H1 (cell line): ENCODE results near the gene CLEC3A. TPM values are rescaled to one million over a fixed set of nuclear protein-coding genes. Genes with fewer than 3 reads are reported as not detected.

Source experiments
- CTCF ChIA-PET: fragments of 300-600 bp; sonication (Branson Sonifier 250); formaldehyde crosslinking; loops from one replicate; lab custom pipeline; 2021; ENCODE audit not compliant: partially characterized antibody; lab: Charles Lee
- POLR2A ChIA-PET: fragments of 300-600 bp; sonication (Branson Sonifier 250); formaldehyde crosslinking; loops from one replicate; lab custom pipeline; 2021; ENCODE audit warnings: inconsistent platforms; ENCODE audit not compliant: partially characterized antibody; lab: Charles Lee
- DNase-seq, 2 experiments: peaks; one replicate each; pipeline versions ENCODE4 v3.0.0 to v3.0.0-alpha.2; 2010 to 2022; ENCODE audit warnings: low spot score in 2 of 2, low read depth in 1 of 2, mixed read lengths in 1 of 2
- FAIRE-seq: peaks from 2 replicates; lab custom pipeline; 2011; peaks lifted over from hg19 to GRCh38; lab: Jason Lieb, UNC
- H2AFZ ChIP-seq: 2 replicates; pipeline ENCODE4 v1.8.1; 2012; ENCODE audit warnings: low read length, inconsistent platforms
- H2AK5ac ChIP-seq: 2 replicates; pipeline ENCODE4 v1.6.1; 2013; ENCODE audit warnings: low read depth, low read length
- H2BK120ac ChIP-seq: replicated peaks from 2 replicates; pipeline ENCODE3; 2013; ENCODE audit warnings: low read depth, low read length, inconsistent platforms
- H2BK12ac ChIP-seq: 2 replicates; pipeline ENCODE4 v1.6.1; 2013; ENCODE audit warnings: low read depth, low read length
- H2BK15ac ChIP-seq: 2 replicates; pipeline ENCODE4 v1.6.1; 2013; ENCODE audit warnings: low read length
- H2BK20ac ChIP-seq: 2 replicates; pipeline ENCODE4 v1.6.1; 2013; ENCODE audit warnings: low read length
- H2BK5ac ChIP-seq: 2 replicates; pipeline ENCODE4 v1.6.1; 2013; ENCODE audit warnings: low read depth, low read length
- H3K14ac ChIP-seq: 2 replicates; pipeline ENCODE4 v1.6.1; 2013; ENCODE audit warnings: inconsistent platforms; ENCODE audit not compliant: insufficient read length
- H3K18ac ChIP-seq: 2 replicates; pipeline ENCODE4 v1.6.1; 2013; ENCODE audit warnings: low read length; ENCODE audit errors: extremely low read depth
- H3K23ac ChIP-seq: 2 replicates; pipeline ENCODE4 v1.6.1; 2013; ENCODE audit warnings: inconsistent platforms; ENCODE audit not compliant: insufficient read length
- H3K23me2 ChIP-seq: 2 replicates; pipeline ENCODE4 v1.6.1; 2013; ENCODE audit warnings: low read depth, low read length
- H3K27ac ChIP-seq: 2 replicates; pipeline ENCODE4 v1.6.1; 2011; ENCODE audit warnings: low read depth, low read length, inconsistent platforms
- H3K27me3 ChIP-seq, 4 experiments: replicated peaks in 1 of 4; 1 replicate in 1 of 4; 2 replicates in 3 of 4; pipeline versions ENCODE4 v1.6.1 to v1.8.1; 2011 to 2013; ENCODE audit warnings: low read length in 3 of 4, mild to moderate bottlenecking in 3 of 4, inconsistent platforms in 2 of 4, mixed read lengths in 2 of 4, moderate library complexity in 1 of 4; ENCODE audit not compliant: control insufficient read depth in 3 of 4, insufficient read depth in 3 of 4; ENCODE audit errors: extremely low read depth in 1 of 4
- H3K36me3 ChIP-seq, 4 experiments: 2 replicates each; pipeline versions ENCODE4 v1.6.1 to v1.8.1; 2011 to 2013; ENCODE audit warnings: mild to moderate bottlenecking in 4 of 4, low read length in 3 of 4, moderate library complexity in 2 of 4, control low read depth in 1 of 4, inconsistent platforms in 1 of 4; ENCODE audit not compliant: insufficient read depth in 4 of 4, control insufficient read depth in 2 of 4
- H3K4ac ChIP-seq: replicated peaks from 2 replicates; pipeline ENCODE3; 2013; ENCODE audit warnings: low read length, low read depth, mixed read lengths, inconsistent platforms; ENCODE audit not compliant: insufficient read length
- H3K4me1 ChIP-seq, 4 experiments: replicated peaks in 1 of 4; 1 replicate in 1 of 4; 2 replicates in 3 of 4; pipeline versions ENCODE4 v1.6.1 to v1.8.1; 2011 to 2013; ENCODE audit warnings: low read length in 3 of 4, inconsistent platforms in 2 of 4, mixed read lengths in 1 of 4; ENCODE audit not compliant: insufficient read depth in 4 of 4, control insufficient read depth in 3 of 4
- H3K4me2 ChIP-seq, 2 experiments: 2 replicates each; pipeline versions ENCODE4 v1.6.1 to v1.8.1; 2011 to 2013; ENCODE audit warnings: low read depth in 2 of 2, low read length in 2 of 2, control low read depth in 1 of 2, inconsistent platforms in 1 of 2, mild to moderate bottlenecking in 1 of 2; ENCODE audit not compliant: insufficient read depth in 1 of 2
- H3K4me3 ChIP-seq, 4 experiments: fragments of 200-600, 300-600 bp in 1 of 4; sonication (generic), shearing (Covaris generic), sonication (Bioruptor Twin) in 1 of 4; 2 replicates each; pipeline versions ENCODE4 v1.5.1 to v1.8.1; 2011 to 2016; ENCODE audit warnings: low read length in 4 of 4, low read depth in 3 of 4, control low read depth in 2 of 4, inconsistent platforms in 2 of 4, mild to moderate bottlenecking in 2 of 4, mixed read lengths in 1 of 4, moderate library complexity in 1 of 4; ENCODE audit not compliant: insufficient read depth in 2 of 4; ENCODE audit errors: extremely low read depth in 1 of 4
- H3K56ac ChIP-seq: replicated peaks from 2 replicates; pipeline ENCODE3; 2013; ENCODE audit warnings: low read depth, mild to moderate bottlenecking, mixed read lengths, low read length, inconsistent platforms; ENCODE audit not compliant: insufficient read length
- H3K79me1 ChIP-seq: 2 replicates; pipeline ENCODE4 v1.6.1; 2013; ENCODE audit warnings: low read depth, low read length, control low read depth
- H3K79me2 ChIP-seq, 2 experiments: 2 replicates each; pipeline versions ENCODE4 v1.6.1 to v1.8.1; 2012 to 2013; ENCODE audit warnings: low read length in 2 of 2, mild to moderate bottlenecking in 2 of 2, inconsistent platforms in 1 of 2; ENCODE audit not compliant: insufficient read depth in 2 of 2, control insufficient read depth in 1 of 2
- H3K9ac ChIP-seq, 4 experiments: replicated peaks in 1 of 4; 1 replicate in 1 of 4; 2 replicates in 3 of 4; pipeline versions ENCODE4 v1.6.1 to v1.8.1; 2011 to 2013; ENCODE audit warnings: low read depth in 3 of 4, low read length in 3 of 4, control low read depth in 2 of 4, mild to moderate bottlenecking in 2 of 4, moderate library complexity in 2 of 4, inconsistent platforms in 1 of 4; ENCODE audit errors: extremely low read depth in 1 of 4
- H3K9me3 ChIP-seq, 2 experiments: 2 replicates each; pipeline versions ENCODE4 v1.6.1 to v1.8.1; 2012 to 2013; ENCODE audit warnings: mild to moderate bottlenecking in 2 of 2, moderate library complexity in 2 of 2, control low read depth in 1 of 2, inconsistent platforms in 1 of 2, low read depth in 1 of 2, low read length in 1 of 2, mixed read lengths in 1 of 2; ENCODE audit not compliant: insufficient read depth in 2 of 2
- H4K20me1 ChIP-seq, 2 experiments: replicated peaks in 1 of 2; 2 replicates each; pipeline versions ENCODE3 to v1.8.1; 2011 to 2013; ENCODE audit warnings: inconsistent platforms in 2 of 2, low read length in 2 of 2, mild to moderate bottlenecking in 1 of 2; ENCODE audit not compliant: insufficient read depth in 2 of 2, control insufficient read depth in 1 of 2
- H4K5ac ChIP-seq: 2 replicates; pipeline ENCODE4 v1.6.1; 2013; ENCODE audit warnings: low read length, low read depth, mixed read lengths, inconsistent platforms; ENCODE audit not compliant: insufficient read length
- H4K8ac ChIP-seq: 2 replicates; pipeline ENCODE4 v1.8.0; 2013; ENCODE audit warnings: mild to moderate bottlenecking, moderate library complexity, low read length, inconsistent platforms; ENCODE audit not compliant: insufficient read depth; ENCODE audit errors: extremely low read depth
- H4K91ac ChIP-seq: replicated peaks from 2 replicates; pipeline ENCODE3; 2013; ENCODE audit warnings: low read length, mixed read lengths, inconsistent platforms; ENCODE audit not compliant: insufficient read length
- ASH2L ChIP-seq: fragments of 200-600, 300-600 bp; sonication (generic); IDR thresholded peaks from one replicate; pipeline ENCODE4 v1.7.1; 2017; ENCODE audit warnings: low read length
- CHD1 ChIP-seq: IDR thresholded peaks from 2 replicates; pipeline ENCODE4 v1.6.1; 2012; ENCODE audit warnings: low read depth, low read length, improper control_type of control experiment
- CREB1 ChIP-seq: IDR thresholded peaks from 2 replicates; pipeline ENCODE4 v1.6.1; 2012; ENCODE audit warnings: inconsistent platforms
- FOSL1 ChIP-seq: IDR thresholded peaks from 2 replicates; pipeline ENCODE4 v1.6.1; 2011; ENCODE audit warnings: mild to moderate bottlenecking, low read depth, low read length, moderate library complexity; ENCODE audit not compliant: insufficient read depth
- GTF2F1 ChIP-seq: IDR thresholded peaks from 2 replicates; pipeline ENCODE4 v1.6.1; 2012; ENCODE audit warnings: low read depth, low read length, improper control_type of control experiment, borderline replicate concordance
- NRF1 ChIP-seq: IDR thresholded peaks from 2 replicates; pipeline ENCODE4 v1.6.1; 2011; ENCODE audit warnings: mild to moderate bottlenecking, low read depth, low read length, improper control_type of control experiment
- POLR2AphosphoS5 ChIP-seq: IDR thresholded peaks from 2 replicates; pipeline ENCODE4 v1.6.1; 2011; ENCODE audit warnings: low read depth, low read length
- RBBP5 ChIP-seq: IDR thresholded peaks from 2 replicates; pipeline ENCODE4 v1.7.1; 2012; ENCODE audit warnings: low read depth, mild to moderate bottlenecking, inconsistent platforms, low read length, moderate library complexity, borderline replicate concordance
- SP4 ChIP-seq: IDR thresholded peaks from 2 replicates; pipeline ENCODE4 v1.6.1; 2012; ENCODE audit warnings: low read length, inconsistent platforms
- SRF ChIP-seq: IDR thresholded peaks from 2 replicates; pipeline ENCODE4 v1.6.1; 2011; ENCODE audit warnings: mild to moderate bottlenecking, low read depth, low read length, moderate library complexity
- TAF1 ChIP-seq: IDR thresholded peaks from 2 replicates; pipeline ENCODE4 v1.6.1; 2011; ENCODE audit warnings: mild to moderate bottlenecking, low read depth, low read length
- TEAD4 ChIP-seq: IDR thresholded peaks from 2 replicates; pipeline ENCODE4 v1.6.1; 2012; ENCODE audit warnings: low read depth, low read length, inconsistent platforms, mixed read lengths
- YY1 ChIP-seq: IDR thresholded peaks from 2 replicates; pipeline ENCODE4 v1.6.1; 2011; ENCODE audit warnings: low read depth, mild to moderate bottlenecking, low read length
- WGBS, 2 experiments: shearing (Covaris generic) in 1 of 2; methylation state at CpG; one replicate each; pipeline versions ENCODE4 v1.1.6 to v1.1.7; 2013 to 2015; ENCODE audit warnings: low lambda C conversion rate in 2 of 2, mixed read lengths in 2 of 2, inconsistent platforms in 1 of 2, low coverage in 1 of 2, missing lambda C conversion rate in 1 of 2; ENCODE audit not compliant: insufficient replicate concordance in 2 of 2, insufficient coverage in 1 of 2, insufficient read length in 1 of 2; ENCODE audit errors: extremely low coverage in 1 of 2, missing lambda C conversion rate in 1 of 2; 5-methylcytosine and 5-hydroxymethylcytosine counted together
- polyA plus RNA-seq, 7 experiments: library from polyadenylated mRNA; depleted of rRNA in 3 of 7; stranded (reverse) in 5 of 7; unstranded in 2 of 7; fragments of >200 nt in 5 of 7; fragments of 200-250 nt in 2 of 7; gene quantifications; 1 replicate in 5 of 7; 2 replicates in 1 of 7; 4 replicates in 1 of 7; pipeline versions ENCODE4 v1.2.1 to v1.2.3, GENCODE V29; 2011 to 2013; ENCODE audit warnings: missing spikeins in 2 of 7, mixed read lengths in 2 of 7
- total RNA-seq: library from RNA; stranded (reverse); fragmentation: NEBNext Ultra II Directional; extraction: Animal tissue kit (Norgen Biotek cat#: 25700); gene quantifications from 2 replicates; pipeline ENCODE4 v1.2.1, GENCODE V29; 2021
- TF ChIP-seq, protein P1 (sequence below): IDR thresholded peaks from 2 replicates; pipeline ENCODE4 v1.6.1; 2011; ENCODE audit warnings: low read length, improper control_type of control experiment

CLEC3A gene
- total and polyA plus RNA-seq, 2 of the 8 experiments (the other 6 are each of a cell fraction or from before 2014, with no cell fraction given) = not detected

DNA sequence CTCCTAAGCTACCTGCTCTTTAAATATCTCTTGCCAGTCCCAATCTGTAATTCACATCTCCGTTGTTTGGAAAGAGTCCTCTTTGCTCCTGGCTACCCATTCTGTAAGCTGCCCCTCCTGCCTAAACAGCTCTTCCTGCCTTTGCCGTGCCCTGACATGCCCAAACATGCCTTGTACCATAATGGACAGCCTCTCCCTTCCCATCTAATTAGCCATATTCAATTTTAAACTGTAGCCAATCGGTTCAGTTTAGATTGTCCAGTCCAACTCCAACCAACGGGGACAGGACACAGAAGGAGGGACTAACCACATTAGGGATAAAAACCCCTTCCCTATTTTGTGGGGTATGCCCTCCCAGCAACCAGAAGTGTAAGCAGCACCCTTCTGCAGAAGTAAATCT, 30.6 kb upstream of the CLEC3A start:
- peaks cover 4 to 22% (median 15%) of the 10 kb centered on the region in 4 experiments; a peak in 6 of 7 replicates for H3K4me1 ChIP-seq
- H4K5ac ChIP-seq = peak overlapping the region; percentile 27
- H2BK120ac ChIP-seq = peak overlapping the region; percentile 100
- peak overlapping the region; percentile 99 for H2BK5ac ChIP-seq
- no peak overlapping the region for H2AFZ ChIP-seq
- H3K18ac ChIP-seq = peak overlapping the region; percentile 98
- H3K27ac ChIP-seq = peak overlapping the region; percentile 77
- H2AK5ac ChIP-seq = peak overlapping the region; percentile 95
- H3K79me2 ChIP-seq = no peaks in the 10 kb centered on the region
- H3K27me3 ChIP-seq = no peaks in the 10 kb centered on the region
- peaks cover 0 to 5% (median 0%) of the 10 kb centered on the region in 4 experiments; a peak in 1 of 8 replicates for H3K36me3 ChIP-seq
- H3K9me3 ChIP-seq = no peaks in the 10 kb centered on the region
- H3K4me3 ChIP-seq = peak overlapping the region in 1 of 4 experiments; percentile 7; a peak in 1 of 8 replicates
- H3K56ac ChIP-seq = peak overlapping the region; percentile 83
- POLR2A ChIA-PET = interaction anchor here (0.7 to 2.3 kb wide), 3 partner anchors 24 to 202 kb away, joined by 3 to 14 read pairs (median 6); no protein-coding TSS in a partner anchor
- H3K4me2 ChIP-seq = peak overlapping the region; percentile 32 to 51; a peak in 3 of 4 replicates
- peak overlapping the region; percentile 94 for H3K4ac ChIP-seq
- DNase-seq (no peak), FAIRE-seq (peak; percentile 68)
- H3K9ac ChIP-seq = peak overlapping the region in 3 of 4 experiments; percentile 16 to 18 (median 17); a peak in 2 of 7 replicates
- H3K14ac ChIP-seq = no peak overlapping the region
- no peak overlapping the region for H3K23ac ChIP-seq
- H4K20me1 ChIP-seq = no peaks in the 10 kb centered on the region
- no peak overlapping the region for H2BK15ac ChIP-seq
- H3K23me2 ChIP-seq = no peaks in the 10 kb centered on the region
- no peaks in the 10 kb centered on the region for H3K79me1 ChIP-seq
- peak overlapping the region; percentile 98 for H4K91ac ChIP-seq
- 59% methylated on average over 4 of the region's 4 CpGs; no CpG with 5 or more reads in 1 of the 2 experiments for WGBS, 2 experiments
- H2BK12ac ChIP-seq = peak overlapping the region; percentile 96
- no peak overlapping the region for H4K8ac ChIP-seq
- peak overlapping the region; percentile 99 for H2BK20ac ChIP-seq
- CTCF ChIA-PET = interaction anchor here (0.8 to 4.4 kb wide), 11 partner anchors 9 to 315 kb away, joined by 3 to 33 read pairs (median 4); no protein-coding TSS in a partner anchor
- TF ChIP-seq YY1 (0 out of 2 replicates have a peak, but pooled peaks have one; percentile 19), TEAD4 (no peak), SP4 (no peak), RBBP5 (no peak), ASH2L (no peak), CHD1 (no peak), SRF (no peak), FOSL1 (no peak), GTF2F1 (no peak), POLR2AphosphoS5 (peak; percentile 33; the same call in 1 of the 2 replicates), CREB1 (no peak), TAF1 (0 out of 2 replicates have a peak, but pooled peaks have one; percentile 24), NRF1 (no peak)
- TF ChIP-seq, protein P1, sequence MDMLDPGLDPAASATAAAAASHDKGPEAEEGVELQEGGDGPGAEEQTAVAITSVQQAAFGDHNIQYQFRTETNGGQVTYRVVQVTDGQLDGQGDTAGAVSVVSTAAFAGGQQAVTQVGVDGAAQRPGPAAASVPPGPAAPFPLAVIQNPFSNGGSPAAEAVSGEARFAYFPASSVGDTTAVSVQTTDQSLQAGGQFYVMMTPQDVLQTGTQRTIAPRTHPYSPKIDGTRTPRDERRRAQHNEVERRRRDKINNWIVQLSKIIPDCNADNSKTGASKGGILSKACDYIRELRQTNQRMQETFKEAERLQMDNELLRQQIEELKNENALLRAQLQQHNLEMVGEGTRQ = no peak
